ENCODE measurements around the gene MOGAT1. TPM values are rescaled to one million over a fixed set of nuclear protein-coding genes. Genes with fewer than 3 reads are reported as not detected.

Gene MOGAT1
- polyA plus RNA-seq, 2 of the 4 experiments (the other 2 are of a cell fraction): not detected

- Histone ChIP-seq H3K4me2 (no peak overlapping the region), H3K4me3 (no peak overlapping the region), H3K4me1 (peaks cover 13% of the 10 kb centered on the region; the same call in 1 of the 3 replicates), H3K27ac (no peak overlapping the region), H3K9me3 (no peaks in the 10 kb centered on the region)
- ATAC-seq (0 out of 6 replicates have a peak, but pooled peaks of 1 of the 2 experiments have one; percentile 25), DNase-seq (ENCODE audit: low read depth in 1 of 2, low spot score in 1 of 2) (no peak), FAIRE-seq (no peak)
- ChIA-PET CTCF (no interaction called here), POLR2A (interaction anchor here (0.6 kb wide), 1 partner anchor 15 kb away, joined by 4 read pairs; no protein-coding TSS in a partner anchor)
- TF ChIP-seq HEYL (CRISPR knock-in tag; IDR thresholded peaks at IDR 0.05) (no peak), FOSL2 (IDR thresholded peaks at IDR 0.05) (no peak), FOSL2 (CRISPR knock-in tag; IDR thresholded peaks at IDR 0.05) (no peak), KDM5A (IDR thresholded peaks at IDR 0.05) (no peak), RARB (CRISPR knock-in tag; IDR thresholded peaks at IDR 0.05) (no peak), HDAC2 (IDR thresholded peaks at IDR 0.05) (no peak), ZC3H11A (IDR thresholded peaks at IDR 0.05) (no peak), MAFK (IDR thresholded peaks at IDR 0.05; ENCODE audit: partially characterized antibody) (no peak), GATA3 (IDR thresholded peaks at IDR 0.05; ENCODE audit: borderline replicate concordance) (no peak), TFCP2L1 (CRISPR knock-in tag; IDR thresholded peaks at IDR 0.05) (no peak), CHD2 (IDR thresholded peaks at IDR 0.05; ENCODE audit: low read length, partially characterized antibody) (no peak), EHMT2 (IDR thresholded peaks at IDR 0.05; ENCODE audit: low read depth) (no peak), JUNB (IDR thresholded peaks at IDR 0.05) (no peak), ZNF302 (CRISPR knock-in tag; IDR thresholded peaks at IDR 0.05) (no peak), KDM1A (IDR thresholded peaks at IDR 0.05; ENCODE audit: low read depth) (no peak), CBX8 (IDR thresholded peaks at IDR 0.05) (no peak), EHF (CRISPR knock-in tag; IDR thresholded peaks at IDR 0.05) (no peak)
- TF ChIP-seq, protein P1, sequence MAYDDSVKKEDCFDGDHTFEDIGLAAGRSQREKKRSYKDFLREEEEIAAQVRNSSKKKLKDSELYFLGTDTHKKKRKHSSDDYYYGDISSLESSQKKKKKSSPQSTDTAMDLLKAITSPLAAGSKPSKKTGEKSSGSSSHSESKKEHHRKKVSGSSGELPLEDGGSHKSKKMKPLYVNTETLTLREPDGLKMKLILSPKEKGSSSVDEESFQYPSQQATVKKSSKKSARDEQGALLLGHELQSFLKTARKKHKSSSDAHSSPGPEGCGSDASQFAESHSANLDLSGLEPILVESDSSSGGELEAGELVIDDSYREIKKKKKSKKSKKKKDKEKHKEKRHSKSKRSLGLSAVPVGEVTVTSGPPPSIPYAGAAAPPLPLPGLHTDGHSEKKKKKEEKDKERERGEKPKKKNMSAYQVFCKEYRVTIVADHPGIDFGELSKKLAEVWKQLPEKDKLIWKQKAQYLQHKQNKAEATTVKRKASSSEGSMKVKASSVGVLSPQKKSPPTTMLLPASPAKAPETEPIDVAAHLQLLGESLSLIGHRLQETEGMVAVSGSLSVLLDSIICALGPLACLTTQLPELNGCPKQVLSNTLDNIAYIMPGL (CRISPR knock-in tag; IDR thresholded peaks at IDR 0.05; ENCODE audit: borderline replicate concordance): no peak
- 92% methylated on average over 1 of the region's 1 CpG for WGBS (ENCODE audit: missing lambda C conversion rate)
Observed at GRCh38 chr2:222734703-222735014, 63.2 kb downstream of the MOGAT1 start.

- H3K4me2 ChIP-seq: no peak overlapping the region
- DNase-seq (ENCODE audit: low read depth in 1 of 2, low spot score in 1 of 2): no peak
- ChIA-PET POLR2A (no interaction called here), CTCF (interaction anchor here (0.9 to 1.7 kb wide), 4 partner anchors 22 to 167 kb away, joined by 3 to 4 read pairs (median 4); no protein-coding TSS in a partner anchor)
- no peak overlapping the region for H3K4me3 ChIP-seq
- WGBS (ENCODE audit: missing lambda C conversion rate): 50% methylated on average over 2 of the region's 2 CpGs
- H3K9me3 ChIP-seq: no peaks in the 10 kb centered on the region
- ATAC-seq: no peak
- peaks cover 6% of the 10 kb centered on the region; the same call in 1 of the 3 replicates for H3K4me1 ChIP-seq
- H3K27ac ChIP-seq: no peak overlapping the region
- TF ChIP-seq NFE2L2 (conservative IDR thresholded peaks at IDR 0.05; ENCODE audit: low read length) (no peak), FOSB (CRISPR knock-in tag; IDR thresholded peaks at IDR 0.05) (no peak), MAZ (IDR thresholded peaks at IDR 0.05; ENCODE audit: borderline replicate concordance, low read depth, low read length) (no peak), HOXB13 (CRISPR knock-in tag; IDR thresholded peaks at IDR 0.05; ENCODE audit: low read depth) (no peak), ELK1 (IDR thresholded peaks at IDR 0.05; ENCODE audit: low read depth, low read length) (no peak), RCOR1 (IDR thresholded peaks at IDR 0.05; ENCODE audit: low read depth, low read length) (no peak), HDAC2 (IDR thresholded peaks at IDR 0.05) (no peak), RFX5 (IDR thresholded peaks at IDR 0.05) (no peak)
- TF ChIP-seq, protein P1 (CRISPR knock-in tag; IDR thresholded peaks at IDR 0.05; ENCODE audit: borderline replicate concordance): no peak
- FAIRE-seq: no peak
Observed at GRCh38 chr2:222736301-222736700, 64.8 kb downstream of the MOGAT1 start.
